Spinal cord (tissue), 10 donors: ENCODE results near the gene AFF2. TPM values are rescaled to one million over a fixed set of nuclear protein-coding genes. Genes with fewer than 3 reads are reported as not detected.
A peak's percentile ranks its signal among the peaks of the same experiment; 100 is the strongest.

Source experiments
- DNase-seq, 6 donors: peaks; one replicate each; pipeline versions ENCODE4 v3.0.0 to v3.0.0-alpha.2; 2013 to 2015; ENCODE audit warnings: low spot score in 6 of 6, low read depth in 4 of 6
- H3K27ac ChIP-seq: one replicate; pipeline ENCODE4 v1.5.1; 2013; ENCODE audit warnings: low read depth, low read length, control low read depth
- H3K27me3 ChIP-seq: one replicate; pipeline ENCODE4 v1.6.1; 2013; ENCODE audit warnings: low read length; ENCODE audit not compliant: control insufficient read depth, insufficient read depth
- H3K36me3 ChIP-seq: one replicate; pipeline ENCODE4 v1.6.1; 2013; ENCODE audit warnings: low read length; ENCODE audit not compliant: control insufficient read depth, insufficient read depth
- H3K4me1 ChIP-seq: one replicate; pipeline ENCODE4 v1.6.1; 2013; ENCODE audit warnings: low read length; ENCODE audit not compliant: control insufficient read depth, insufficient read depth
- H3K4me3 ChIP-seq: one replicate; pipeline ENCODE4 v1.5.1; 2013; ENCODE audit warnings: low read depth, low read length, control low read depth
- H3K9me3 ChIP-seq: one replicate; pipeline ENCODE4 v1.6.1; 2013; ENCODE audit warnings: low read length; ENCODE audit not compliant: control insufficient read depth, insufficient read depth
- whole genome bisulfite sequencing: methylation state at CpG from one replicate; pipeline ENCODE4 v1.1.5; 2013; ENCODE audit warnings: missing lambda C conversion rate; ENCODE audit not compliant: insufficient coverage; 5-methylcytosine and 5-hydroxymethylcytosine counted together
- polyA plus RNA-seq, 2 donors: library from polyadenylated mRNA; unstranded; fragments of 120-200 nt; gene quantifications; one replicate each; pipeline ENCODE4 v1.2.1, GENCODE V29; 2013; ENCODE audit not compliant: insufficient read length in 2 of 2
- total RNA-seq, 2 donors: library from RNA; depleted of rRNA in 1 of 2; stranded (reverse); fragments of 120-200 nt in 1 of 2; fragments of >200 nt in 1 of 2; gene quantifications; one replicate each; pipeline versions ENCODE4 v1.2.3 to v1.2.4, GENCODE V29; 2013 to 2014
- donor health status: healthy.

AFF2 gene
- total and polyA plus RNA-seq, 4 donors = 14.5 to 49.8 (median 33.1) TPM

GRCh38 chrX:148618470-148619445, 118.3 kb downstream of the AFF2 start:
- Histone ChIP-seq H3K4me1 (no peaks in the 10 kb centered on the region), H3K27me3 (no peaks in the 10 kb centered on the region), H3K9me3 (no peaks in the 10 kb centered on the region), H3K36me3 (no peaks in the 10 kb centered on the region), H3K4me3 (no peak overlapping the region), H3K27ac (no peak overlapping the region)
- no peak for DNase-seq
- WGBS = 68% methylated on average over 2 of the region's 3 CpGs

DNA sequence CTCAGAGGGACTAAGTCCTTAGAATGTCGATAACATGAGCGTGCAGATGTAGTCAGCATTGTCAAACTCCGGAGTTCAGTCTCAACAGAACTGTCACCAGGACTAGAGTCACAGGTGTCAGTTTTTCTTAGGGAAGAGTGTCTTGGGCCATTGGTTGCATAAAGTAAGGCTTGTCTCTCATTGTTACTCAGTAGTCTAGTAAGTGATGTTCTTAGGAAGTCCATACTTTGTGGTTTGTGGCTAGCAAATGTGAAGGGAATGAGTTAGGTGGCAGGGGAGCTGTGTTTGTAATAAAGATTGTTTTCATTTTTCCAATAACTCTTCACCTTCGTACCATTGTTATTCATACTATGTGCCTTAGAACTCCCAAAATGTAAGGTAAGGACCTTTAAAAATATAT, 119.6 kb downstream of the AFF2 start:
- H3K9me3 ChIP-seq = no peaks in the 10 kb centered on the region
- H3K27ac ChIP-seq = no peak overlapping the region
- H3K4me3 ChIP-seq = no peak overlapping the region
- no peaks in the 10 kb centered on the region for H3K27me3 ChIP-seq
- no peaks in the 10 kb centered on the region for H3K36me3 ChIP-seq
- DNase-seq = no peak
- no peaks in the 10 kb centered on the region for H3K4me1 ChIP-seq
- WGBS = 84% methylated on average over 3 of the region's 4 CpGs

GRCh38 chrX:148624951-148625474, 124.6 kb downstream of the AFF2 start:
- H3K27me3 ChIP-seq = no peaks in the 10 kb centered on the region
- H3K27ac ChIP-seq = no peak overlapping the region
- no peak for DNase-seq
- no peaks in the 10 kb centered on the region for H3K36me3 ChIP-seq
- H3K4me3 ChIP-seq = no peak overlapping the region
- 57% methylated on average over 2 of the region's 2 CpGs for WGBS
- no peaks in the 10 kb centered on the region for H3K4me1 ChIP-seq
- H3K9me3 ChIP-seq = no peaks in the 10 kb centered on the region

DNA sequence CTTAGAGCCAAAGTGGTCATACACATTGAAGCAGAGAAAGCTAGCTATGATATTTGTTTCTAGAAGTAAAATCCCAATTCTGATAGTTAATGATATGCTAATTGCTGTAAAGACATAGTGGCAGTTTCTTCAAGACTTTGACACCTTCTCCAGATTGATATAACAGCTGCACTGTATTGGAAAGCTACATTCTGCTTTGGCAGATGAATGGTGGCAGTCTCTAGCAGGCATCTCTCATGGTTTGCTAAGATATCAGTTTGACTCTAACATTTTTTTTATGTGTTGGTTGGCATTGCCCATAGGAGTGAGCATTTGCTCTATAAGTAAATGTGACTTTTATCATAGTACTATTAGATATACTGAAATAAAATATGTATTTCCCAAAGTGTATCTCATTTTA, 128.2 kb downstream of the AFF2 start:
- DNase-seq = peak in 1 of 6 donors; percentile 59

GRCh38 chrX:148629434-148629833, 129.0 kb downstream of the AFF2 start:
- DNase-seq = peak in 4 of 6 donors; percentile 15 to 67 (median 38)
- no peak overlapping the region for H3K4me3 ChIP-seq
- H3K27me3 ChIP-seq = no peaks in the 10 kb centered on the region
- no peaks in the 10 kb centered on the region for H3K9me3 ChIP-seq
- WGBS = 17% methylated on average over 2 of the region's 2 CpGs
- H3K4me1 ChIP-seq = no peaks in the 10 kb centered on the region
- no peak overlapping the region for H3K27ac ChIP-seq
- no peaks in the 10 kb centered on the region for H3K36me3 ChIP-seq

More for the DNA sequence above, 128.2 kb downstream of the AFF2 start:
- H3K4me3 ChIP-seq = no peak overlapping the region
- H3K27ac ChIP-seq = no peak overlapping the region
- no peaks in the 10 kb centered on the region for H3K27me3 ChIP-seq
- H3K9me3 ChIP-seq = no peaks in the 10 kb centered on the region
- H3K36me3 ChIP-seq = no peaks in the 10 kb centered on the region
- H3K4me1 ChIP-seq = no peaks in the 10 kb centered on the region

DNA sequence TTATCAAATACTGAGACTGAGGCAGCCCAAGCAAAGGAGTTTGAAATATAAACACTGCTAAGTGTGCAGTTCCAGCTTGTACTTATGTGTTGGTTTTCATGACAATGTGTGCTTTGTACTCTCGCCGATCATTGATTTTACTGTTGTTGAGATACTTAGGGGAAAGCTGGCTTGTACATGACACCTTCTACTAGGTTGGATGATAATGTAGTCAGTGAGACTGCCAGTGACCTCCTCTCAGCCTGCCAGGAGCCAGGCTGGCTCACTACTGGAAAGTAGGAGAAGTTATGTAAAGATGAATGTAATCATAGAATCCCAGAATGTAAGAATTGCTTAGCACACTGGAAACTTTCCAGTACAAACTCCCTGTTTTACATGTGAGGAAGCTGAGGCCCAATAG, 132.0 kb downstream of the AFF2 start:
- WGBS = 50% methylated on average over 2 of the region's 2 CpGs
- peak in 1 of 6 donors; percentile 4 for DNase-seq
- Histone ChIP-seq H3K36me3 (no peaks in the 10 kb centered on the region), H3K4me1 (no peaks in the 10 kb centered on the region), H3K9me3 (no peaks in the 10 kb centered on the region), H3K27ac (no peak overlapping the region), H3K27me3 (no peaks in the 10 kb centered on the region), H3K4me3 (no peak overlapping the region)

GRCh38 chrX:148633218-148633908, 132.9 kb downstream of the AFF2 start:
- no peaks in the 10 kb centered on the region for H3K4me1 ChIP-seq
- no peaks in the 10 kb centered on the region for H3K27me3 ChIP-seq
- DNase-seq = no peak
- H3K4me3 ChIP-seq = no peak overlapping the region
- H3K9me3 ChIP-seq = no peaks in the 10 kb centered on the region
- 62% methylated on average over 5 of the region's 7 CpGs for WGBS
- H3K27ac ChIP-seq = no peak overlapping the region
- no peaks in the 10 kb centered on the region for H3K36me3 ChIP-seq

DNA sequence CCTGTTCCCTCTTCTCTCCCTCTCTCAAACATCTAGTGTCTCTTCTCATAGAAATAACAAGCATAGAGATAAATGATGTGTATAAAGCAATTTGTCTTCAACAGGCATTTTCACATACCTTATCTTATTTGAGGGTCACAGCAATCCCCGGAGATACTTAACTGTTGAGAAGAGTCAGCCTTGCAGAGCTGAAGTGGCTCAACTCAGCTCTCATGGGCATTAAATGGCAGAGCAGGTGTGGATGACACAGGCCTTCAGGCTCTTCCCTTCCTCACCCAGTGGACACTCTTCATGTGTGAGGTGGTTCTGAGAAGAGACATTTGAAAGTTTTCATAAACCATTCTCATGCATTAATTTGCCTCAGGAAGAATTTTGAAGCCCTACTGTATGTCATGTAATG, 134.2 kb downstream of the AFF2 start:
- WGBS = no CpG with 5 or more reads among the region's 1 CpG
- H3K36me3 ChIP-seq = no peaks in the 10 kb centered on the region
- H3K9me3 ChIP-seq = no peaks in the 10 kb centered on the region
- H3K4me3 ChIP-seq = no peak overlapping the region
- H3K4me1 ChIP-seq = no peaks in the 10 kb centered on the region
- DNase-seq = no peak
- no peak overlapping the region for H3K27ac ChIP-seq
- H3K27me3 ChIP-seq = no peaks in the 10 kb centered on the region

GRCh38 chrX:148643460-148643859, 143.0 kb downstream of the AFF2 start:
- Histone ChIP-seq H3K27ac (no peak overlapping the region), H3K9me3 (no peaks in the 10 kb centered on the region), H3K36me3 (no peaks in the 10 kb centered on the region), H3K4me1 (no peaks in the 10 kb centered on the region), H3K4me3 (no peak overlapping the region), H3K27me3 (no peaks in the 10 kb centered on the region)
- 60% methylated on average over 2 of the region's 3 CpGs for WGBS
- DNase-seq = no peak
